HEK293 (cell line): Measurements from ENCODE around the gene KCNK7.

ENCODE experiments used
- EGR2 ChIP-seq: fragments of 450-650 bp; formaldehyde crosslinking; IDR thresholded peaks from 2 replicates; pipeline ENCODE4 v1.5.1; 2016; ENCODE audit warnings: low read depth, missing biosample characterization, missing genetic modification characterization
- GFI1B ChIP-seq: fragments of 450-650 bp; formaldehyde crosslinking; IDR thresholded peaks from 2 replicates; pipeline ENCODE4 v1.5.1; 2016; ENCODE audit warnings: missing biosample characterization, missing genetic modification characterization
- KLF1 ChIP-seq: fragments of 450-650 bp; formaldehyde crosslinking; IDR thresholded peaks from 2 replicates; pipeline ENCODE4 v1.5.1; 2016; ENCODE audit warnings: missing biosample characterization, missing genetic modification characterization
- KLF9 ChIP-seq: fragments of 450-650 bp; formaldehyde crosslinking; IDR thresholded peaks from 2 replicates; pipeline ENCODE4 v1.5.1; 2016; ENCODE audit warnings: missing biosample characterization, missing genetic modification characterization, low read depth
- MYNN ChIP-seq: fragments of 450-650 bp; formaldehyde crosslinking; IDR thresholded peaks from 2 replicates; pipeline ENCODE4 v1.5.1; 2016; ENCODE audit warnings: missing biosample characterization, missing genetic modification characterization, borderline replicate concordance
- RBAK ChIP-seq: fragments of 450-650 bp; formaldehyde crosslinking; IDR thresholded peaks from 2 replicates; pipeline ENCODE4 v1.5.1; 2016; ENCODE audit warnings: missing biosample characterization, missing genetic modification characterization
- WT1 ChIP-seq: fragments of 450-650 bp; formaldehyde crosslinking; IDR thresholded peaks from 2 replicates; pipeline ENCODE4 v1.5.1; 2016; ENCODE audit warnings: missing biosample characterization, missing genetic modification characterization
- YY2 ChIP-seq: fragments of 450-650 bp; formaldehyde crosslinking; IDR thresholded peaks from 2 replicates; pipeline ENCODE4 v1.5.1; 2016; ENCODE audit warnings: missing biosample characterization, missing genetic modification characterization
- ZBTB10 ChIP-seq: fragments of 450-650 bp; formaldehyde crosslinking; IDR thresholded peaks from 2 replicates; pipeline ENCODE4 v1.5.1; 2016; ENCODE audit warnings: missing biosample characterization, missing genetic modification characterization
- ZNF10 ChIP-seq: fragments of 450-650 bp; formaldehyde crosslinking; IDR thresholded peaks from 2 replicates; pipeline ENCODE4 v1.5.1; 2017; ENCODE audit warnings: missing biosample characterization, missing genetic modification characterization
- ZNF114 ChIP-seq: fragments of 450-650 bp; formaldehyde crosslinking; IDR thresholded peaks from 2 replicates; pipeline ENCODE4 v1.5.0; 2017; ENCODE audit warnings: missing biosample characterization, missing genetic modification characterization
- ZNF18 ChIP-seq: fragments of 450-650 bp; formaldehyde crosslinking; IDR thresholded peaks from 2 replicates; pipeline ENCODE4 v1.5.1; 2016; ENCODE audit warnings: missing biosample characterization, missing genetic modification characterization
- ZNF223 ChIP-seq: fragments of 450-650 bp; formaldehyde crosslinking; IDR thresholded peaks from 2 replicates; pipeline ENCODE4 v1.5.1; 2016; ENCODE audit warnings: missing biosample characterization, missing genetic modification characterization
- ZNF280D ChIP-seq: fragments of 450-650 bp; formaldehyde crosslinking; IDR thresholded peaks from 2 replicates; pipeline ENCODE4 v1.5.1; 2016; ENCODE audit warnings: missing biosample characterization, missing genetic modification characterization
- ZNF433 ChIP-seq: fragments of 450-650 bp; formaldehyde crosslinking; IDR thresholded peaks from 2 replicates; pipeline ENCODE4 v1.5.1; 2016; ENCODE audit warnings: missing biosample characterization, missing genetic modification characterization, low read depth
- ZNF521 ChIP-seq: fragments of 450-650 bp; formaldehyde crosslinking; IDR thresholded peaks from 2 replicates; pipeline ENCODE4 v1.5.1; 2017; ENCODE audit warnings: missing biosample characterization, mild to moderate bottlenecking, missing genetic modification characterization
- ZNF529 ChIP-seq: fragments of 450-650 bp; formaldehyde crosslinking; IDR thresholded peaks from 2 replicates; pipeline ENCODE4 v1.5.1; 2017; ENCODE audit warnings: missing genetic modification characterization, missing biosample characterization; ENCODE audit not compliant: insufficient replicate concordance
- ZNF596 ChIP-seq: fragments of 450-650 bp; IDR thresholded peaks from 2 replicates; pipeline ENCODE4 v1.5.0; 2018; ENCODE audit warnings: missing biosample characterization, mild to moderate bottlenecking, missing genetic modification characterization, moderate library complexity
- ZNF626 ChIP-seq: fragments of 450-650 bp; sonication (Bioruptor Pico); formaldehyde crosslinking; IDR thresholded peaks from 2 replicates; pipeline ENCODE4 v1.5.1; 2018; ENCODE audit warnings: missing biosample characterization, missing genetic modification characterization, inconsistent platforms
- ZNF701 ChIP-seq: fragments of 450-650 bp; formaldehyde crosslinking; IDR thresholded peaks from 2 replicates; pipeline ENCODE4 v1.5.1; 2016; ENCODE audit warnings: missing biosample characterization, missing genetic modification characterization
- TF ChIP-seq, protein P1 (sequence below): fragments of 450-650 bp; formaldehyde crosslinking; IDR thresholded peaks from 2 replicates; pipeline ENCODE4 v1.5.1; 2016; ENCODE audit warnings: missing biosample characterization, missing genetic modification characterization, low read depth
- TF ChIP-seq, protein P2 (sequence below): fragments of 450-650 bp; formaldehyde crosslinking; IDR thresholded peaks from 2 replicates; pipeline ENCODE4 v1.5.1; 2016; ENCODE audit warnings: missing biosample characterization, missing genetic modification characterization
- TF ChIP-seq, protein P3 (sequence below): sonication (generic); formaldehyde crosslinking; IDR thresholded peaks from 2 replicates; pipeline ENCODE4 v1.8.1; 2022; ENCODE audit warnings: mild to moderate bottlenecking, moderate library complexity, missing genetic modification reagents
- TF ChIP-seq, protein P4 (sequence below): fragments of 450-650 bp; formaldehyde crosslinking; IDR thresholded peaks from 2 replicates; pipeline ENCODE4 v1.5.1; 2016; ENCODE audit warnings: missing biosample characterization, missing genetic modification characterization

KCNK7 gene

GRCh38 chr11:65569973-65570918 lies 25.4 kb downstream of the KCNK7 start, which contains the start of gene ZNRD2 (continued):
- no peak for TF ChIP-seq ZNF114
- TF ChIP-seq GFI1B = 0 out of 2 replicates have a peak, but pooled peaks have one; percentile 33
- TF ChIP-seq RBAK = no peak
- no peak for TF ChIP-seq ZNF433 (tag by site-specific recombination)
- TF ChIP-seq, protein P1, sequence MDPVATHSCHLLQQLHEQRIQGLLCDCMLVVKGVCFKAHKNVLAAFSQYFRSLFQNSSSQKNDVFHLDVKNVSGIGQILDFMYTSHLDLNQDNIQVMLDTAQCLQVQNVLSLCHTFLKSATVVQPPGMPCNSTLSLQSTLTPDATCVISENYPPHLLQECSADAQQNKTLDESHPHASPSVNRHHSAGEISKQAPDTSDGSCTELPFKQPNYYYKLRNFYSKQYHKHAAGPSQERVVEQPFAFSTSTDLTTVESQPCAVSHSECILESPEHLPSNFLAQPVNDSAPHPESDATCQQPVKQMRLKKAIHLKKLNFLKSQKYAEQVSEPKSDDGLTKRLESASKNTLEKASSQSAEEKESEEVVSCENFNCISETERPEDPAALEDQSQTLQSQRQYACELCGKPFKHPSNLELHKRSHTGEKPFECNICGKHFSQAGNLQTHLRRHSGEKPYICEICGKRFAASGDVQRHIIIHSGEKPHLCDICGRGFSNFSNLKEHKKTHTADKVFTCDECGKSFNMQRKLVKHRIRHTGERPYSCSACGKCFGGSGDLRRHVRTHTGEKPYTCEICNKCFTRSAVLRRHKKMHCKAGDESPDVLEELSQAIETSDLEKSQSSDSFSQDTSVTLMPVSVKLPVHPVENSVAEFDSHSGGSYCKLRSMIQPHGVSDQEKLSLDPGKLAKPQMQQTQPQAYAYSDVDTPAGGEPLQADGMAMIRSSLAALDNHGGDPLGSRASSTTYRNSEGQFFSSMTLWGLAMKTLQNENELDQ (tag by site-specific recombination) = no peak
- no peak for TF ChIP-seq ZNF701 (tag by site-specific recombination)
- TF ChIP-seq, protein P2, sequence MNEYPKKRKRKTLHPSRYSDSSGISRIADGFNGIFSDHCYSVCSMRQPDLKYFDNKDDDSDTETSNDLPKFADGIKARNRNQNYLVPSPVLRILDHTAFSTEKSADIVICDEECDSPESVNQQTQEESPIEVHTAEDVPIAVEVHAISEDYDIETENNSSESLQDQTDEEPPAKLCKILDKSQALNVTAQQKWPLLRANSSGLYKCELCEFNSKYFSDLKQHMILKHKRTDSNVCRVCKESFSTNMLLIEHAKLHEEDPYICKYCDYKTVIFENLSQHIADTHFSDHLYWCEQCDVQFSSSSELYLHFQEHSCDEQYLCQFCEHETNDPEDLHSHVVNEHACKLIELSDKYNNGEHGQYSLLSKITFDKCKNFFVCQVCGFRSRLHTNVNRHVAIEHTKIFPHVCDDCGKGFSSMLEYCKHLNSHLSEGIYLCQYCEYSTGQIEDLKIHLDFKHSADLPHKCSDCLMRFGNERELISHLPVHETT (tag by site-specific recombination) = peak; percentile 43; the same call in 1 of the 2 replicates
- no peak for TF ChIP-seq ZNF626
- no peak for TF ChIP-seq ZNF596 (tag by site-specific recombination)
- TF ChIP-seq ZNF521 = no peak
- TF ChIP-seq EGR2 (tag by site-specific recombination) = peak; percentile 18; the same call in 1 of the 2 replicates
- peak; percentile 90 for TF ChIP-seq YY2 (tag by site-specific recombination)
- no peak for TF ChIP-seq ZNF18
- no peak for TF ChIP-seq MYNN
- TF ChIP-seq, protein P3, sequence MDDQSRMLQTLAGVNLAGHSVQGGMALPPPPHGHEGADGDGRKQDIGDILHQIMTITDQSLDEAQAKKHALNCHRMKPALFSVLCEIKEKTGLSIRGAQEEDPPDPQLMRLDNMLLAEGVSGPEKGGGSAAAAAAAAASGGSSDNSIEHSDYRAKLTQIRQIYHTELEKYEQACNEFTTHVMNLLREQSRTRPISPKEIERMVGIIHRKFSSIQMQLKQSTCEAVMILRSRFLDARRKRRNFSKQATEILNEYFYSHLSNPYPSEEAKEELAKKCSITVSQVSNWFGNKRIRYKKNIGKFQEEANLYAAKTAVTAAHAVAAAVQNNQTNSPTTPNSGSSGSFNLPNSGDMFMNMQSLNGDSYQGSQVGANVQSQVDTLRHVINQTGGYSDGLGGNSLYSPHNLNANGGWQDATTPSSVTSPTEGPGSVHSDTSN (CRISPR knock-in tag) = peak; percentile 89
- TF ChIP-seq, protein P4, sequence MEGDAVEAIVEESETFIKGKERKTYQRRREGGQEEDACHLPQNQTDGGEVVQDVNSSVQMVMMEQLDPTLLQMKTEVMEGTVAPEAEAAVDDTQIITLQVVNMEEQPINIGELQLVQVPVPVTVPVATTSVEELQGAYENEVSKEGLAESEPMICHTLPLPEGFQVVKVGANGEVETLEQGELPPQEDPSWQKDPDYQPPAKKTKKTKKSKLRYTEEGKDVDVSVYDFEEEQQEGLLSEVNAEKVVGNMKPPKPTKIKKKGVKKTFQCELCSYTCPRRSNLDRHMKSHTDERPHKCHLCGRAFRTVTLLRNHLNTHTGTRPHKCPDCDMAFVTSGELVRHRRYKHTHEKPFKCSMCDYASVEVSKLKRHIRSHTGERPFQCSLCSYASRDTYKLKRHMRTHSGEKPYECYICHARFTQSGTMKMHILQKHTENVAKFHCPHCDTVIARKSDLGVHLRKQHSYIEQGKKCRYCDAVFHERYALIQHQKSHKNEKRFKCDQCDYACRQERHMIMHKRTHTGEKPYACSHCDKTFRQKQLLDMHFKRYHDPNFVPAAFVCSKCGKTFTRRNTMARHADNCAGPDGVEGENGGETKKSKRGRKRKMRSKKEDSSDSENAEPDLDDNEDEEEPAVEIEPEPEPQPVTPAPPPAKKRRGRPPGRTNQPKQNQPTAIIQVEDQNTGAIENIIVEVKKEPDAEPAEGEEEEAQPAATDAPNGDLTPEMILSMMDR (tag by site-specific recombination) = peak; percentile 92
- no peak for TF ChIP-seq ZNF529
- peak; percentile 80 for TF ChIP-seq KLF1 (tag by site-specific recombination)
- TF ChIP-seq ZBTB10 (tag by site-specific recombination) = peak; percentile 97
- peak; percentile 94; the same call in 1 of the 2 replicates for TF ChIP-seq KLF9 (tag by site-specific recombination)
- peak; percentile 54; the same call in 1 of the 2 replicates for TF ChIP-seq WT1 (tag by site-specific recombination)
- no peak for TF ChIP-seq ZNF223 (tag by site-specific recombination)
- no peak for TF ChIP-seq ZNF10 (tag by site-specific recombination)
- no peak for TF ChIP-seq ZNF280D
